ENCODE data around the gene SUCLA2.
"Not testable (repeated sequence)": the region's sequence is repeated elsewhere in the genome, so short reads cannot be mapped to it uniquely, and the experiment has no call there.

Gene SUCLA2

GRCh38 chr13:47959468-47960247, 41.4 kb downstream of the SUCLA2 start:
- TF ChIP-seq CTCF (IDR thresholded peaks at IDR 0.05; ENCODE audit: extremely low read depth, missing control alignments), result no peak
- DNase-seq (ENCODE audit: low spot score), result no peak

- no peak for TF ChIP-seq CTCF (IDR thresholded peaks at IDR 0.05; ENCODE audit: extremely low read depth, missing control alignments)
- DNase-seq (ENCODE audit: low spot score), result no peak
These were observed 44.0 kb downstream of the SUCLA2 start for GRCh38 chr13:47957073-47957472.

- no peak for DNase-seq (ENCODE audit: low spot score)
- no peak for TF ChIP-seq CTCF (IDR thresholded peaks at IDR 0.05; ENCODE audit: extremely low read depth, missing control alignments)
These were observed 45.2 kb downstream of the SUCLA2 start for GRCh38 chr13:47955836-47956235.

GRCh38 chr13:47949799-47950198, 51.3 kb downstream of the SUCLA2 start:
- no peak for TF ChIP-seq CTCF (IDR thresholded peaks at IDR 0.05; ENCODE audit: extremely low read depth, missing control alignments)
- DNase-seq (ENCODE audit: low spot score), result no peak

- no peak for DNase-seq (ENCODE audit: low spot score)
- no peak for TF ChIP-seq CTCF (IDR thresholded peaks at IDR 0.05; ENCODE audit: extremely low read depth, missing control alignments)
These were observed 55.3 kb downstream of the SUCLA2 start for GRCh38 chr13:47945738-47946137.

GRCh38 chr13:47945146-47945545, 55.9 kb downstream of the SUCLA2 start:
- not testable (repeated sequence) for DNase-seq (ENCODE audit: low spot score)

- no peak for DNase-seq (ENCODE audit: low spot score)
- TF ChIP-seq CTCF (IDR thresholded peaks at IDR 0.05; ENCODE audit: extremely low read depth, missing control alignments), result no peak
These were observed 66.7 kb downstream of the SUCLA2 start for GRCh38 chr13:47934371-47934770.
